C1 segment of cervical spinal cord (tissue), 14 donors: Measurements from ENCODE around the gene DHRS7.
A peak's percentile ranks its signal among the peaks of the same experiment; 100 is the strongest.
"Not testable (repeated sequence)": the region's sequence is repeated elsewhere in the genome, so short reads cannot be mapped to it uniquely, and the experiment has no call there.

Experiments used
- DNase-seq, 14 donors: peaks; one replicate each; lab custom pipeline; 2025; lab: John Stamatoyannopoulos, UW

DHRS7 gene

GRCh38 chr14:60134702-60135101 lies 30.5 kb downstream of the DHRS7 start:
- no peak for DNase-seq

GRCh38 chr14:60133487-60133886 lies 31.7 kb downstream of the DHRS7 start:
- no peak for DNase-seq

DNA sequence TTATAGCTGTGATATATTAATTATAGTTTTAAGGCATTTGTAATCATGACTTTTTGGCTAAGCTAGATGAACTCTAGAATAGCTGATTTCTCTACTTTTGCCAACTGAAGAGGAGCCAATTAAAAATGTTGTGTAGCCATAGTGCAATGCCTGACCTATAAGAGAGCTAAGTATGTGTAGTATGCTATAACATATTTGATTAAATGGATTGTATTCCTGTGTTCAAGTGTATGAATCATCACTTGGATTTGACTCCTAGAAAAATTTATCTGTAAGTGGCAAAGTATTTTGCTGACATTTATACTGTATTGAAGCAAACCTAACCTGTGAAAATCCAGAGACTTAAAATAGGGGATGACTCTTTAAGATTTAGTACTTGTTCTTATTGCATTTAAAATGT lies 39.3 kb downstream of the DHRS7 start:
- no peak for DNase-seq

DNA sequence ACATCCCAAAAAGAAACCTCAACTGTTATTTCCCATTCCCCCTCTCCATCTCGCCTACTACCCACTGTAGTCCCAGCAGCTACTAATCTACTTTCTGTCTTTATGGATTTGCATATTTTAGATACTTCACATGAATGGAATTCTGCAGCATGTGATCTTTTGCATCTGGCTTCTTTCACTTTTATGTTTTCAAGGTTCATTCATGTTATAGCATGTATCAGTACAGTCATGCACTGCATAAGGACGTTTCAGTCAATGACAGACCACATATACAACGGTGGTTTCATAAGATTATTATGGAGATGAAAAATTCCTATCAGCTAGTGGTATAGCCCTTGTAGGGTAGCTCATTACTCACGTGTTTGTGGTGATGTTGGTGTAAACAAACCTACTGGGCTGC lies 49.0 kb downstream of the DHRS7 start:
- no peak for DNase-seq

DNA sequence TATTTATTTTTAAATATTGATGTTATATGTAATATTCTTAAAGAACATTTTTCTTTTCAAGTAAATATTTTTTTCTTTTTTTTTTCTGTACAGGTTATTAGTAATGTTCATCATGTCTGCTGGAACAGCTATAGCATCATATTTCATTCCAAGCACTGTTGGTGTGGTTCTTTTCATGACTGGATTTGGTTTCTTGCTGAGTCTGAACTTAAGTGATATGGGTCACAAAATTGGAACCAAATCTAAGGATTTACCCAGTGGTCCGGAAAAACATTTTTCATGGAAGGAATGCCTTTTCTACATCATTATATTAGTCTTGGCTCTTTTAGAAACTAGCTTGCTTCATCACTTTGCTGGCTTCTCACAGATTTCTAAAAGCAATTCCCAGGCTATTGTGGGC lies 50.3 kb downstream of the DHRS7 start:
- no peak for DNase-seq

GRCh38 chr14:60111732-60112131 lies 53.5 kb downstream of the DHRS7 start:
- DNase-seq, result no peak

DNA sequence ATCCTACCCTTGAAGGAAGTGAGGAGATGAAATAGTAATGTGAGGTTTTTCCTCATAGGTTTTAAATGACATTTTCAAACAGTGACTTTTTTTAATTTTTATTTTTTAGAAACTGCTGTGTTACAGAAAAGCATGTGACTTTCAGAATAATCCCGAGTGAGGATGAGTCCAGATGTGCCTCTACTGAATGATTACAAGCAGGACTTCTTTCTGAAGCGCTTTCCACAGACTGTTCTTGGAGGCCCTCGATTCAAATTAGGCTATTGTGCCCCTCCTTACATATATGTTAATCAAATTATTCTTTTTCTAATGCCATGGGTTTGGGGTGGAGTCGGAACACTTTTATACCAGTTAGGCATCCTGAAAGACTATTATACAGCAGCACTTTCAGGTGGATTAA lies 57.7 kb downstream of the DHRS7 start:
- DNase-seq, result no peak

DNA sequence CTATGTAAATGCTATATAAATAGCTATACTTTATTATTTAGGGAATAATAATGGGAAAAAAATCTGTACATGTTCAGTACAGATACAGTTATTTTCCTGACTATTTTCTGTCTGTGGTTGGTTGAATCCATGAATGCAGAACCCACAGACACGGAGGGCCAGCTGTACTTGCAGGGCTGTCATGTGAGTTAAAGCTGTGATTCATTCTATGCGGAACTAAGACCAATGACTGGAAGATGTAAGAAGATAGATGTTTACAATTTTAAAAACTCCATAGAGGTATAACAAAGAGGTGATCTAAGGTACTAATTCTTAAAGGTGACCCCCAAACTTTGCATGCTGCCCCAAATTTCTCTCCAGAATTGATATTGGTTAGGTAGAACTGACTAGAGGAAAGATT lies 58.9 kb downstream of the DHRS7 start:
- DNase-seq, result peak in 3 of 14 donors; percentile 2 to 7 (median 6)

GRCh38 chr14:60102389-60102788 lies 62.8 kb downstream of the DHRS7 start:
- DNase-seq, result no peak

DNA sequence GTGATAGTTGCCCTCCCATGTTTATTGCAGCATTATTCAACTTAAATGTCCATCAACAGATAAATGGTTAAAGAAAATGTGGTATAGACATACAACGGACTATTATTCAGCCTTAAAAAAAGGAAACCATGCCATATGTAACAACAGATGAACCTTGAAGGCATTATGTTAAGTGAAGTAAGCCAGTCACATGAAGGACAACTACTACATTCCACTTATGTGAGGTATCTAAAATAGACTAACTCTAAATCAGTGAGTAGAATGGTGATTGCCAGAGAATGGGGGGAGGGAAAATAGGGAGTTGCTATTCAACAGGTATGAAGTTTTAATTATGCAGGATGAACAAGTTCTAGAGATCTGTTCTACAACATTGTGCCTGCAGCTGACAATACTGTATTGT lies 63.4 kb downstream of the DHRS7 start:
- no peak for DNase-seq

- DNase-seq, result not testable (repeated sequence)
Observed at GRCh38 chr14:60099855-60100254, 65.3 kb downstream of the DHRS7 start.

DNA sequence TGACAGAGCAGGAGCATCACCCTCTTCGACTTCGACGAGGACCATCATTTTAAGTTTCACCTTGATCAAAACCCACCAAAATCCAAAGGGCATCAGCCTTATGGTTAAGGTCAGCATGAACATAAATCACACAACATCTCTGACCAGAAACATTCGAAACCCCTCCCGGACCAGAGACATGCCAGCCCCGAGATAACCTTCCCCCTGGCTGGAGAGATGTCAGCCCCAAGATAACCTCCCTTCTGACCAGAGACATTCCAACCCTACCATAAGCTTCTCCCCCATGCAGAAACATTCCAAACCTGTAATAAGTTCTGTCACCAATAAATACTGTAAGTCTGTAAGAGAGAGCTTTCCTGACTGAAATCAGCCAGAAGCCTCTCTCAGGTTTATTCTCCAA lies 67.2 kb downstream of the DHRS7 start:
- DNase-seq, result no peak

- no peak for DNase-seq
Observed at GRCh38 chr14:60095781-60096450, 69.3 kb downstream of the DHRS7 start.

- no peak for DNase-seq
Observed at GRCh38 chr14:60095231-60095630, 70.0 kb downstream of the DHRS7 start.

DNA sequence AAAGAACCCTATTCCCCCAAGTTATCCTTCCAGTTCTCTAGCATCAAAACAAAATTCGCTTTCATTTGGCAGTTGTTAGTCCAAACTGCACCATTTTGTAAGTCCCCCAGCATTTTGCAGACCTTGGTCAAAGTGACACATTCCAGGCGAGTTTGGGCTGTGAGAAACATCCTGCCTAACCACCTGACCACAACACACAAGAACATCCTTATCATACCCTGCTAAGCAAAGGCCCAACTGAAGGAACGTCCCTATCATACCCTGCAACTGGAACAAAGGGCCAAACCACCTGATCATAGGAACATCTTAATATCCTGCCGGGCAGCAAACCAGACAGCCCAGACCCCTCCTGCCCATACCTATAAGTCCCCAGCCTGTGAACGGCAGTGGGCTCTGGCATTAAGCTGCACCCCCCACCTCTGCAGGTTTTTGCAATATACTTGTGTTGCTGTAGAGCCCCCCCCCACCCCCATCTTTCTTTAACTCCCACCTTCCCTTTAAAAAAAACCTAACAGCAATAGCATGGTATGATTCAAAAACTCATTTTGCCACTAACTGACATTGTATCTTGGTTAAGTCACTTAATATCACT lies 70.8 kb downstream of the DHRS7 start:
- no peak for DNase-seq
